Measurements from ENCODE around the gene TRIM56.
"Not testable (repeated sequence)": the region's sequence is repeated elsewhere in the genome, so short reads cannot be mapped to it uniquely, and the experiment has no call there.

Gene TRIM56

GRCh38 chr7:101120315-101120714 lies 35.0 kb downstream of the TRIM56 start:
- Histone ChIP-seq H3K9ac (ENCODE audit: low read length) (no peak overlapping the region), H3K4me2 (ENCODE audit: low read length) (no peak overlapping the region), H3K36me3 (replicated peaks; ENCODE audit: low read depth, low read length) (no peaks in the 10 kb centered on the region), H2AFZ (ENCODE audit: low read depth, low read length) (no peak overlapping the region), H3K4me3 (ENCODE audit: low read length) (no peak overlapping the region), H3K9me3 (ENCODE audit: insufficient read depth, low read length) (no peaks in the 10 kb centered on the region), H4K20me1 (ENCODE audit: insufficient read depth, low read length) (no peaks in the 10 kb centered on the region), H3K27me3 (ENCODE audit: low read depth, low read length) (0 out of 2 replicates have a peak, but pooled peaks cover 8% of the 10 kb centered on the region), H3K79me2 (ENCODE audit: low read length) (no peaks in the 10 kb centered on the region), H3K4me1 (ENCODE audit: low read length) (peaks cover 7% of the 10 kb centered on the region; the same call in 1 of the 2 replicates), H3K27ac (ENCODE audit: low read length) (no peak overlapping the region)
- no peak for TF ChIP-seq EZH2phosphoT487 (IDR thresholded peaks at IDR 0.05; ENCODE audit: low read depth)
- TF ChIP-seq CTCF (IDR thresholded peaks at IDR 0.05; ENCODE audit: low read depth, low read length), result no peak

- not testable (repeated sequence) for H3K9ac ChIP-seq (ENCODE audit: low read length)
Observed at GRCh38 chr7:101121631-101121990, 36.3 kb downstream of the TRIM56 start.

GRCh38 chr7:101121991-101122932 lies 37.0 kb downstream of the TRIM56 start:
- peak overlapping the region; percentile 99 for H2AFZ ChIP-seq (ENCODE audit: low read depth, low read length)
- H3K9me3 ChIP-seq (ENCODE audit: insufficient read depth, low read length), result no peaks in the 10 kb centered on the region
- peak overlapping the region; percentile 93 for H3K4me2 ChIP-seq (ENCODE audit: low read length)
- no peak for TF ChIP-seq EZH2phosphoT487 (IDR thresholded peaks at IDR 0.05; ENCODE audit: low read depth)
- no peak for TF ChIP-seq CTCF (IDR thresholded peaks at IDR 0.05; ENCODE audit: low read depth, low read length)
- H4K20me1 ChIP-seq (ENCODE audit: insufficient read depth, low read length), result no peaks in the 10 kb centered on the region
- peaks cover 7% of the 10 kb centered on the region; the same call in 1 of the 2 replicates for H3K4me1 ChIP-seq (ENCODE audit: low read length)
- H3K36me3 ChIP-seq (replicated peaks; ENCODE audit: low read depth, low read length), result no peaks in the 10 kb centered on the region
- H3K4me3 ChIP-seq (ENCODE audit: low read length), result peak overlapping the region; percentile 69
- H3K79me2 ChIP-seq (ENCODE audit: low read length), result no peaks in the 10 kb centered on the region
- H3K27me3 ChIP-seq (ENCODE audit: low read depth, low read length), result peaks cover 8% of the 10 kb centered on the region; the same call in 1 of the 2 replicates
- H3K9ac ChIP-seq (ENCODE audit: low read length), result peak overlapping the region; percentile 53
- H3K27ac ChIP-seq (ENCODE audit: low read length), result no peak overlapping the region

More at GRCh38 chr7:101121631-101121990, 36.3 kb downstream of the TRIM56 start:
- H3K36me3 ChIP-seq (replicated peaks; ENCODE audit: low read depth, low read length); H4K20me1 ChIP-seq (ENCODE audit: insufficient read depth, low read length); H3K4me1 ChIP-seq (ENCODE audit: low read length); H3K27me3 ChIP-seq (ENCODE audit: low read depth, low read length); H3K4me3 ChIP-seq (ENCODE audit: low read length); H3K79me2 ChIP-seq (ENCODE audit: low read length); H3K9me3 ChIP-seq (ENCODE audit: insufficient read depth, low read length); H3K27ac ChIP-seq (ENCODE audit: low read length): not testable (repeated sequence)
- H2AFZ ChIP-seq (ENCODE audit: low read depth, low read length), result peak overlapping the region; percentile 99; the same call in 1 of the 2 replicates
- peak overlapping the region; percentile 93 for H3K4me2 ChIP-seq (ENCODE audit: low read length)

- no peaks in the 10 kb centered on the region for H4K20me1 ChIP-seq (ENCODE audit: insufficient read depth, low read length)
- H3K27me3 ChIP-seq (ENCODE audit: low read depth, low read length), result peaks cover 8% of the 10 kb centered on the region; the same call in 1 of the 2 replicates
- no peak overlapping the region for H2AFZ ChIP-seq (ENCODE audit: low read depth, low read length)
- no peaks in the 10 kb centered on the region for H3K36me3 ChIP-seq (replicated peaks; ENCODE audit: low read depth, low read length)
- no peaks in the 10 kb centered on the region for H3K9me3 ChIP-seq (ENCODE audit: insufficient read depth, low read length)
- no peak overlapping the region for H3K4me3 ChIP-seq (ENCODE audit: low read length)
- H3K9ac ChIP-seq (ENCODE audit: low read length), result no peak overlapping the region
- H3K79me2 ChIP-seq (ENCODE audit: low read length), result no peaks in the 10 kb centered on the region
- no peak for TF ChIP-seq EZH2phosphoT487 (IDR thresholded peaks at IDR 0.05; ENCODE audit: low read depth)
- H3K27ac ChIP-seq (ENCODE audit: low read length), result no peak overlapping the region
- H3K4me2 ChIP-seq (ENCODE audit: low read length), result no peak overlapping the region
- peaks cover 7% of the 10 kb centered on the region; the same call in 1 of the 2 replicates for H3K4me1 ChIP-seq (ENCODE audit: low read length)
Observed at GRCh38 chr7:101122933-101123702, 37.8 kb downstream of the TRIM56 start.

Data from OCI-LY3 (cell line).